OCI-LY1 (cell line): ENCODE data around the gene FBXL3.

Experiments used
- CTCF ChIP-seq: fragments of 200-600 bp; sonication (generic), shearing (Covaris generic); IDR thresholded peaks from 2 replicates; pipeline ENCODE4 v1.5.1; 2017; ENCODE audit warnings: mild to moderate bottlenecking, antibody characterized with exemption, low read length, moderate library complexity, mixed read lengths
- EZH2 ChIP-seq: fragments of 200-600 bp; sonication (generic), shearing (Covaris generic); IDR thresholded peaks from 2 replicates; pipeline ENCODE4 v1.8.0; 2017; ENCODE audit warnings: borderline replicate concordance, mixed run types, mild to moderate bottlenecking, antibody characterized with exemption, low read length, moderate library complexity, mixed read lengths

GRCh38 chr13:77019756-77020155 is 7.2 kb downstream of the FBXL3 start:
- TF ChIP-seq CTCF (no peak), EZH2 (no peak)
